Breast epithelium (tissue), 3 donors: ENCODE results near the gene MYNN.

Source experiments
- POLR2A ChIP-seq: fragments of 450-650 bp; IDR thresholded peaks from one replicate; pipeline ENCODE4 v1.6.1; 2016; ENCODE audit warnings: antibody characterized with exemption, mild to moderate bottlenecking, moderate library complexity
- POLR2AphosphoS5 ChIP-seq, 3 donors: sonication (generic); formaldehyde crosslinking; IDR thresholded peaks; one replicate each; pipeline ENCODE4 v1.6.1; 2017; ENCODE audit warnings: antibody characterized with exemption in 3 of 3
- TF ChIP-seq, protein P1 (sequence below), 3 donors: fragments of 450-650 bp; IDR thresholded peaks; one replicate each; pipeline ENCODE4 v1.5.1; 2016 to 2017; ENCODE audit warnings: antibody characterized with exemption in 3 of 3, mild to moderate bottlenecking in 3 of 3, moderate library complexity in 3 of 3

DNA sequence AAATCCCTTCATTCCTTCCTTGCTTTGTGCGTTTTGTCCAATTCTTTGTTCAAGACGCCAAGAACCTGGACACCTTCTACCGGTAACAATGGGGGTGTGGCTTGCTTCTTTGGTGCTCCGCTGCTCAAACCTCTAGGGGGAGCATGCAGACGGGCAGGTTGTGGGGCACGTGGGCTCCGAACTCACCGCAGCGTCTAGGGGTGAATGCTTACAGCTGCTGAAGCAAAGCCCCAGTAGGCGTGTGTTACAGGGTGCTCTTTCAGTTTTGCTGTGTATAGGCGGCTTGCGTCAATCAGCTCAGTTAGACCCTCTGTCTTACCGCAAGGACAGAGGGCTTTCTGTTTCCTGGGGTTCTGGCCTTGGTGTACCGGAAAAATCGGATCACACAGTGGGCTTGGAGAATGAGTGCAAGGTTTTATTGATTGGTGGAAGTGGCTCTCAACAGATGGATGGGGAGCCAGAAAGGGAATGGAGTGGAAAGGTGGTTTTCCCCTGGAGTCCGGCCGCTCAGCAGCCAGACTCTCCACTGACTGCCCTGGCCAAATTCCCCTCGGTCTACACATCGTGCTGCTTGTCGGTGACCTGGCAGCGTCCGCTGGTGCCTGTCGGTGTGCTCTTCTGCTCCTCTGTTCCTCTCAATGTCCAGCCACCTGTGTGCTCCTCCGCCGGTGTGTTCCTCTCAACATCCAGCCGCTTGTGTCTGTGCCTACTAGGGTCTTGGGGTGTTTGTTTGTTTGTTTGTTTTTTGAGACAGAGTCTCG, 40.7 kb downstream of the MYNN start:
- no peak for TF ChIP-seq POLR2A
- no peak for TF ChIP-seq POLR2AphosphoS5 (IDR thresholded peaks at IDR 0.05)
- TF ChIP-seq, protein P1, sequence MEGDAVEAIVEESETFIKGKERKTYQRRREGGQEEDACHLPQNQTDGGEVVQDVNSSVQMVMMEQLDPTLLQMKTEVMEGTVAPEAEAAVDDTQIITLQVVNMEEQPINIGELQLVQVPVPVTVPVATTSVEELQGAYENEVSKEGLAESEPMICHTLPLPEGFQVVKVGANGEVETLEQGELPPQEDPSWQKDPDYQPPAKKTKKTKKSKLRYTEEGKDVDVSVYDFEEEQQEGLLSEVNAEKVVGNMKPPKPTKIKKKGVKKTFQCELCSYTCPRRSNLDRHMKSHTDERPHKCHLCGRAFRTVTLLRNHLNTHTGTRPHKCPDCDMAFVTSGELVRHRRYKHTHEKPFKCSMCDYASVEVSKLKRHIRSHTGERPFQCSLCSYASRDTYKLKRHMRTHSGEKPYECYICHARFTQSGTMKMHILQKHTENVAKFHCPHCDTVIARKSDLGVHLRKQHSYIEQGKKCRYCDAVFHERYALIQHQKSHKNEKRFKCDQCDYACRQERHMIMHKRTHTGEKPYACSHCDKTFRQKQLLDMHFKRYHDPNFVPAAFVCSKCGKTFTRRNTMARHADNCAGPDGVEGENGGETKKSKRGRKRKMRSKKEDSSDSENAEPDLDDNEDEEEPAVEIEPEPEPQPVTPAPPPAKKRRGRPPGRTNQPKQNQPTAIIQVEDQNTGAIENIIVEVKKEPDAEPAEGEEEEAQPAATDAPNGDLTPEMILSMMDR (IDR thresholded peaks at IDR 0.05): no peak
